Large intestine (tissue), 3 donors: ENCODE results near the gene RAC3. TPM values are rescaled to one million over a fixed set of nuclear protein-coding genes. Genes with fewer than 3 reads are reported as not detected.

Source experiments
- DNase-seq, 2 donors: peaks; one replicate each; pipeline versions ENCODE4 v3.0.0 to v3.0.0-alpha.2; 2013
- H3K27ac ChIP-seq: one replicate; pipeline ENCODE4 v1.5.1; 2013; ENCODE audit warnings: low read length
- H3K27me3 ChIP-seq: 2 replicates; pipeline ENCODE4 v1.6.1; 2013; ENCODE audit warnings: low read length; ENCODE audit not compliant: control insufficient read depth, insufficient read depth
- H3K36me3 ChIP-seq: 2 replicates; pipeline ENCODE4 v1.6.1; 2013; ENCODE audit warnings: low read length; ENCODE audit not compliant: control insufficient read depth, insufficient read depth
- H3K4me1 ChIP-seq: one replicate; pipeline ENCODE4 v1.6.1; 2013; ENCODE audit warnings: low read length; ENCODE audit not compliant: control insufficient read depth, insufficient read depth
- H3K4me3 ChIP-seq: one replicate; pipeline ENCODE4 v1.5.1; 2013; ENCODE audit warnings: low read length
- H3K9me3 ChIP-seq: one replicate; pipeline ENCODE4 v1.6.1; 2013; ENCODE audit warnings: mild to moderate bottlenecking, low read depth, low read length, moderate library complexity; ENCODE audit not compliant: control insufficient read depth
- WGBS: methylation state at CpG from one replicate; pipeline ENCODE4 v1.1.5; 2013; ENCODE audit warnings: low lambda C conversion rate; ENCODE audit not compliant: insufficient coverage; 5-methylcytosine and 5-hydroxymethylcytosine counted together
- polyA plus RNA-seq: library from polyadenylated mRNA; unstranded; fragments of 120-200 nt; gene quantifications from one replicate; pipeline ENCODE4 v1.2.1, GENCODE V29; 2013

RAC3 gene
- polyA plus RNA-seq, 1 donor: 10.1 TPM

DNA sequence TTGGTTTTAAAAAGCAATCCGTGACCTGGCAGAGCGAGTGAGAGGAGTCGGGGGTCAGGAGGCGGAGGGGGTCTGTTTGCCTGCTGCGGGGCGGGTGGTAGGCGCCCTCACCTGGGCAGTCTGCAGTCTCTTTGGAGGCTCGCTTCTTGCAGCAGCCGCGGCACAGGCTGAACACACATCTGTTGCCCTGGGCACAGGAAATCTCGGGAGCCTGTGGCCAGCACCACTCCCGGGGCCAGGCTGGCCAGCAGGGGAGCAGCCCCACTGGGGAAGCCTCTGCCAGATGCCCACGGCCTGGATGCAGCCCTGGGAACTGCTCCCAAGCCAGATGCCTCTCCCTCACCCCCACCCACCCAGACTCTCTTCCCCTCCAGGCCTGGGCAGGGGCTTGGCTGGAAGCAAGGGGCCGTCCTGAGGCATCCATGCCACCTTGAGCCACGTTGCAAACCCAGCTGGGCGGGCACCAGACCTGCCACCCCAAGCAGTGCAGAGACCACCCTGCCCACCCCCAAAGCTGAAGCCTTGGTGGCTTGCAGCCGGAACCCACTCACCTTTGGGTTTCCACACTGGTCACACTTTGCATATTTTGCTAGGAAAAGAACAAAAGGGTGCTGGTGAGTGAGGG, 26.9 kb downstream of the RAC3 start:
- no peak for DNase-seq
- H3K9me3 ChIP-seq: no peaks in the 10 kb centered on the region
- H3K27ac ChIP-seq: no peak overlapping the region
- H3K4me1 ChIP-seq: peaks cover under 1% of the 10 kb centered on the region
- no peak overlapping the region for H3K4me3 ChIP-seq
- no CpG with 5 or more reads among the region's 17 CpGs for WGBS
- no peaks in the 10 kb centered on the region for H3K27me3 ChIP-seq
- peaks cover 95% of the 10 kb centered on the region for H3K36me3 ChIP-seq

DNA sequence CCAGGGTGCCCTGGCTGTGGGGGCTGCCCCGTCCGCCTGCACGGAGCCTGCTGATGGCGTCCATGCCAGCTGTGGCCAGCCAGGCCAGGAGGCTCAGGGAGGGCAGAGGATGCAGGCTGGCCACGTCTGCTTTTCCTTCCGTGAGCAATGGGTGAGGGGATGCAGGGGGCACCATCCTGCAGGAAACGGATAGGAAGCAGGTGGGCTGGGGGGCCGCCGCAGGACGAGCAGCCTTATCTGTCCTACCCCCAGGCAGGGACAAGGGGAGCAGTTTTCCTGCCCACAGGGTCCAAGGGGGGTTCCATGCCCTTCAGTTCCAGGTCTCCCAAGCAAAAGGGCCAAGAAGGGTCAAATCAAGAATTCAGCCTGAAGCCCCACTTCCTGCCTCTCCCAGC, 27.4 kb downstream of the RAC3 start:
- H3K4me1 ChIP-seq: peaks cover under 1% of the 10 kb centered on the region
- no peaks in the 10 kb centered on the region for H3K27me3 ChIP-seq
- no CpG with 5 or more reads among the region's 10 CpGs for WGBS
- no peak for DNase-seq
- H3K36me3 ChIP-seq: peaks cover 95% of the 10 kb centered on the region
- no peaks in the 10 kb centered on the region for H3K9me3 ChIP-seq
- no peak overlapping the region for H3K27ac ChIP-seq
- no peak overlapping the region for H3K4me3 ChIP-seq

DNA sequence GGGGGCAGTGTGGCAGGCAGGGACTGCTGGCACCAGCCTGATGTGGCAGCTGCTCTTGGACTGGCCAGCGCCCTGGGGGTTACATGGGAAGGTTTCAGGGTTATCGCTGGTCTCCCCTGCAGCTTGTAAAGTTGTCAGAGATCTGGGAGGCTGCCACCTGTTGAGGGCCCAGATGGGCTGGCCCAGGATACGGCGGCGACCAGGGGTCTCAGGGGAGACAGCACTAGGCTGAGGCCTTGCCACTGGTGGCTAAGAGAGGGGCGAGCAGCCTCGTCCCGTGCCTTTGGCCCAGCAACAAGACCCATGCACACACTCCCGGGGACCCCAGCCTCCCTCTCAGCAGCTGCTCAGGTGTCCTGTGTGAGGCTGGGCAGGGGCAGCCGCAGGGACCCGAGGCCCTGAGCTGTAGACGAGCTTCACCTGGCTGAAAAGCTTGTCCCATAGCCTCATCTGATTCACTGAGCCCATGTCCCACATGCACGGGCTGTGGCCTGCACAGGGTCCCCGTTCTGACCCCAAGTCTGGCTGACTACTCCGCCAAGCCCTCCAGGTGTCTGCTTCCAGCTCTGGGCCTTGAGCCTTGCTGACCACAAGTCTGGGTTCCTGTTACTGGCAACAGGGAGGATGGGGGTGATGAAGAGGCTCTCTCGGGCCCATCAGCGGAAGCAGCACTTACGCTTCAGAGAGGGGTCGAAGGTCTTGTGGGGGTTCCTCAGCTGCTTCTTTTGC, 28.0 kb downstream of the RAC3 start:
- no peaks in the 10 kb centered on the region for H3K9me3 ChIP-seq
- DNase-seq: no peak
- no peak overlapping the region for H3K4me3 ChIP-seq
- peaks cover 90% of the 10 kb centered on the region for H3K36me3 ChIP-seq
- no peaks in the 10 kb centered on the region for H3K27me3 ChIP-seq
- H3K27ac ChIP-seq: no peak overlapping the region
- WGBS: no CpG with 5 or more reads among the region's 19 CpGs
- peaks cover 6% of the 10 kb centered on the region for H3K4me1 ChIP-seq

DNA sequence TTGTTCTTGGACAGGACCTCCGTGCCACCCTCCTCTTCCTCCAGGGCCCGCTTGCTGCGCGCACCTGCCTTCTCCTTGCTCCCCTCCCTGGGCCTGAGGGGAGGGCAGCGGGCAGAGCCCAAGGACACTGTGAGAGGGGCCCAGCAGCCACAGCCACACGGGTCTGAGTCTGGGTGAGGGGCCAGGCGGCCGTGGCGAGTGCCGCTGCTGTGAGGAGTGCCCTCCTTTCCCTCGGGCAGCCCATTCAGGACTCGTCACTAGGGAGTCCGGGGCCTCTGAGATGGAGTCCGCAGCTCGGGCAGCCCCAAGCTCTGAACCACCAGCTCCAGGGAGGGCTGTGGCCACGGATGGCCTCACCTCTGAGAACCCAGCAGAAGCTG, 28.5 kb downstream of the RAC3 start:
- DNase-seq: no peak
- Histone ChIP-seq H3K27ac (no peak overlapping the region), H3K4me3 (no peak overlapping the region), H3K36me3 (peaks cover 85% of the 10 kb centered on the region), H3K4me1 (peaks cover 8% of the 10 kb centered on the region), H3K9me3 (no peaks in the 10 kb centered on the region), H3K27me3 (no peaks in the 10 kb centered on the region)
- WGBS: no CpG with 5 or more reads among the region's 16 CpGs

DNA sequence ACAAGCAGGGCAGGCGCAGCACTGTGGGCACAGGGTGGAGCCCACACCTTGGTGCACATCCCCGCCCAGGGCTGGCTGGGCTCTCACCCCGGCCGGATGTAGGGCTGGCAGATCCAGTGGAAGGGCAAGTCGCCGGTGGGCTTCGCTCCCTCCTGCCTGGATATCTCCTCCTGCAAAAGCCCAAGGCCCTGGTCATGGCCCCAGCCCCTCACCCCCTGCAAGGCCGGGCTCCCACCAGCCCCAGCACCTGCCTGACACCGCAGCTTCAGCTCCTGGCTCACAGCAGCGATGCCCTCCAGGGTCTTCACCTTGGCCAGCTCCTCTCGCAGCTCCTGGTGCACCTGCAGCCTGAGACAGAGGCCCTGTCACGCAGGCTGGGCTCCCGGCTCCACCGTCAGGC, 29.1 kb downstream of the RAC3 start:
- no peaks in the 10 kb centered on the region for H3K9me3 ChIP-seq
- H3K27ac ChIP-seq: no peak overlapping the region
- no peak overlapping the region for H3K4me3 ChIP-seq
- no peak for DNase-seq
- H3K27me3 ChIP-seq: no peaks in the 10 kb centered on the region
- peaks cover 80% of the 10 kb centered on the region for H3K36me3 ChIP-seq
- WGBS: no CpG with 5 or more reads among the region's 14 CpGs
- peaks cover 8% of the 10 kb centered on the region for H3K4me1 ChIP-seq

DNA sequence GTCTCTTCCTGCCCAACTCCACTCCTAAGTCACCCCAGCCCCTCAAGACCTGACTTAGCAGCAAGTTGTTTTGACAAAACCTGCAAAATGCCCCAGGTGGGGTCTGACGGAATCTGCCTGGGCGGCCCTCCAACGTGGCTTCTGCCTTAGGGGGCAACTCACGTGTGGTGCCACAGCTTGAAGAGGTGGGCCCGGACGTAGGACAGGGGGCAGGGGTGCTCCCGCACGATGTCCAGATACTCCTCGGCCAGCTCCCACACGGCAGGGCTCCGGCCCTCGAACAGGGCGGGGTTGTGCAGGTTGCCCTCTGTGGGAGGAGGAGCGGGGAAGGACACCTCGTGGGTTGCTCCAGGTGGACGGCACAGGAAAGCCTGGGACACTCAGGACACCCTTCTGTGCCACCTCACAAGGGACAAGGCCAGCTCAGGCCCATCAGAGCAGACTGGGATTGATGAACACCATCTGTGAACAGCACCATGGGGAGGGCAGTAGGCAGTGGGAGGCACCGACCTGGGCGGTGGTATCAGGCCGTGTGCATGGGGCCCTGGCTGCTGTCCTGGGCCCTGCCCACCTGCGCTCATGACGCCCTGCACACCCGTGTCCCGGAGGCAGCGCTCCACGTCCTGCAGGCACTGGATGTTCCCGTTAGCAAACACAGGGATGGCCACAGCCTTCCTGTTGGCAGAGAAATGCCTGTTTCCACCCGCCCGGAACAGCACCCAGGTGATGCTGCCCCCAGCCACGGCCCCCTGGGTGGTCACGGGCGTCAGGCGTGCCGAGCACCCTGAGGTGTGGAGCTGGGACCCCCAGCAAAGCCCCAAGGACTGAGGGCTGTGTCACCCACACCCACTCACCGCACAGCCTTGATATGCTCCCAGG, 29.8 kb downstream of the RAC3 start:
- DNase-seq: no peak
- peaks cover 73% of the 10 kb centered on the region for H3K36me3 ChIP-seq
- no CpG with 5 or more reads among the region's 34 CpGs for WGBS

DNA sequence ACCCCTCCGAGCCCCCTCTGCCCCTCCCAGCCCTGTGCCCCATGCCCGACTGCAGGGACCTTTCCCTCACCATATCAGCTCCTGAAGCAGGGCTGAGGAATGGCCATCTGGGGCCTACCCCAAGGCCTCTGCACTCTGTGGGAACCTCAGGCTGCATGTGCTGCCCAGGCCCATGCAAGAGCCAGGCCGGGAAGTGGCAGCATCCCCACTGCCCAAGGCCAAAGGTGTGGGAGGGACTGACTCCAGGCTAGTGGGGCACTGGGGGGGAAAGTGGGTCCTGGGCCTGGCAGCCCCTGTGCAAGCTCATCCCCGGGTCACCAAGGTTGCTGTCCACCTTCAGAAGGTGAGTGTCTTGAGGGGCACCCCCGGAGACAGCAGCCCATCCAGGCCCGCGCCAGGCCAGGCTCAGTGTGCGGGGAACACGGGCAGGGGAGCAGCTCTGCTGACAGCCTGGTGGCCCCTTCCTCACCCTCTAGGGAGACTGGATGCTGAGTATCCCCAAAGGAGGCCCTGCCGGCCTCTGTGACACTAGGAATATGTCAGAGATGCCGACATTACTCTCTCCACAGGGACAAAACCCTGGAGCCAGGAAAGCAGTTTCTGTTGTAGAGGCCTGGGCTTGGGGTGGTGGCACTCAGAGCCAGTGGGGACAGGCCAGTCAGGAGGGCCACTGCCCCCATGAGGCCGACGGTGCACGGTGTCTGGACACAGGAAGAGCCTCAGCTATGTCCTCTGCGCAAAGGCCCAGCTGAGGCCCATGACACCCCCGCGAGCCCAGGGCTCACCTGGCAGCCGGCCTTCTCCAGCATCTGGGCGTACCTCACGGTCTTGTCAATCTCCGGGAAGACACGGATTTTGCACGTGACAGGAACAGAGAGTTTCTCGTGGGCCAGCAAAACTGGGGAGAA, 30.9 kb downstream of the RAC3 start:
- Histone ChIP-seq H3K27ac (no peak overlapping the region), H3K36me3 (peaks cover 63% of the 10 kb centered on the region), H3K4me1 (peaks cover 12% of the 10 kb centered on the region), H3K4me3 (no peak overlapping the region), H3K9me3 (no peaks in the 10 kb centered on the region), H3K27me3 (no peaks in the 10 kb centered on the region)
- no peak for DNase-seq
- no CpG with 5 or more reads among the region's 24 CpGs for whole genome bisulfite sequencing

More for the DNA sequence above, 29.8 kb downstream of the RAC3 start:
- Histone ChIP-seq H3K4me3 (no peak overlapping the region), H3K9me3 (no peaks in the 10 kb centered on the region), H3K27me3 (no peaks in the 10 kb centered on the region), H3K4me1 (peaks cover 12% of the 10 kb centered on the region), H3K27ac (no peak overlapping the region)

DNA sequence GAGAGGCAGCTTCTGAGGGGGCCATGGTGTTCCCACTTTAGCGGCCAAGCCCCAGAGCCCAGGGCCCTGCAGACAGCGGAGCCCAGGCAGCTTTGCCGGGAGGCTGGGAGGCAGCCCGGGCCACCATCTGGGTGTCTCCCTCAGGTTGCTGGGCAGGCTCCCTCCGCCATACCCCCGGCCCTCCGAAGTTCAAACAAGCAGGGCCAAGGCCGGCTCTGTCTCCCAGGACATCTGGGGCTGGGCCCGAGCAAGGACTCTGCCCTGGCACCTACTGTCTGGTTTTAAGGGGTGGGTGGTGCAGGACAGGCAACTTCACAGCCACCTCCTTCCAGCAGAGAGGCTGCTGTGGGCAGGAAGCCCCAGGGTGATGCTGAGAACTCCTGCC, 31.5 kb downstream of the RAC3 start:
- Histone ChIP-seq H3K27ac (no peak overlapping the region), H3K4me1 (peaks cover 12% of the 10 kb centered on the region), H3K36me3 (peaks cover 57% of the 10 kb centered on the region), H3K27me3 (no peaks in the 10 kb centered on the region), H3K4me3 (no peak overlapping the region), H3K9me3 (no peaks in the 10 kb centered on the region)
- no peak for DNase-seq
- WGBS: no CpG with 5 or more reads among the region's 9 CpGs

DNA sequence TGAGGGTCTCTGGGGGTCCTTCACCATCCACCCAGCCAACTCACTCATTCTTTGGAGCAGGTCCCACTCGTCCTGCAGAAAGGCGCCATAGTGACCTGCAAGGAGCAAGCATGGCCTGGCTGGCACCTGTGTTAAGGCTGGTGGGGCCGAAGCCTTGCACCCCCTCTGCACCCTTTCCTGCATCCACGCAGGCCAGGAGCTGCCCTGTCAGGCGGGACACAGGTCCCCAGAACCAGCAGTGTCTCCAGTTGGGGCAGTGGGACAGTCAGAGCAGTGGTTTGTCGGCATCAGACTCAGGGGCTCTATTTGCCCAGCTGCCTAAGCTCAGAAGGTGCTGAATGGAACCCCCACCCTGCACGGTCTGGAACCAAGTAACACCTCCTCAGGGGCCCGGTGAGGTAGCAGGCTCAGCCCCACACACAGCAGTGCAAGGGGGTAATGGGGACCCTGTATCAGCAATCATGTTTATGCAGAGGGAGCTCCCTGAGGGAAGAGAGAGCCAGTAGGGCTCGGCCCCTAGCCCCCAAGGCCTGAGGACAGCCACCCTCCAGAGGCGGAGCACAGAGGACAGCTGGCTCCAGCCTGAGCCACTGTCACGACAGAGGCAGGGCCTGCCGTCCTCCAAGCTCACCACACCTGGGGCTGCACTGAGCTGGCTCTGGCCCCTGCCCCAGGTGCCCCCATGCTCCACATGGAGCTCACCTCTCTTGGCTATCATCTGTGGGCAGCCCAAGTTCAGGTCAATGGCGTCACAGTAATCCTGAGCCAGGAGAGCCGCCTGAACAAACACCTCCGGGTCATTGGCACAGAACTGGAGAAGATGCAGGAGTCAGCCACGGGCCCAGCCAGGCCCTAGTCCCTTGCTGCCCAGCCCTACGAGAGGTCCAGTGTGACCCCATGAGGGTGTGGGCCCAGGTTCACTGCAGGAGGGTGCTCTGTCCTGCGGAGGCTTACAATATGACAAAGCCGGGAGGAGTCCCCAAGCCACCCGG, 32.2 kb downstream of the RAC3 start:
- DNase-seq: no peak
- peaks cover 12% of the 10 kb centered on the region for H3K4me1 ChIP-seq
- no peaks in the 10 kb centered on the region for H3K27me3 ChIP-seq
- no peak overlapping the region for H3K27ac ChIP-seq
- no peaks in the 10 kb centered on the region for H3K9me3 ChIP-seq
- H3K4me3 ChIP-seq: no peak overlapping the region
- no CpG with 5 or more reads among the region's 20 CpGs for WGBS
- peaks cover 49% of the 10 kb centered on the region for H3K36me3 ChIP-seq
